Endodermal cell (in vitro differentiated cells): ENCODE measurements around the gene CLDN10. TPM values are rescaled to one million over a fixed set of nuclear protein-coding genes. Genes with fewer than 3 reads are reported as not detected.

ENCODE experiments used
- DNase-seq: peaks from one replicate; pipeline ENCODE4 v3.0.0-alpha.2; 2017
- H3K27ac ChIP-seq: 2 replicates; pipeline ENCODE4 v1.5.1; 2013; ENCODE audit warnings: mild to moderate bottlenecking, low read depth, low read length, moderate library complexity
- H3K27me3 ChIP-seq: 2 replicates; pipeline ENCODE4 v1.6.1; 2013; ENCODE audit warnings: mild to moderate bottlenecking, low read length, moderate library complexity; ENCODE audit not compliant: insufficient read depth, control insufficient read depth, poor library complexity, severe bottlenecking
- H3K36me3 ChIP-seq: 2 replicates; pipeline ENCODE4 v1.7.0; 2013; ENCODE audit warnings: mild to moderate bottlenecking, low read length, moderate library complexity; ENCODE audit not compliant: control insufficient read depth, insufficient read depth
- H3K4me1 ChIP-seq: one replicate; pipeline ENCODE4 v1.7.0; 2013; ENCODE audit warnings: low read length; ENCODE audit not compliant: control insufficient read depth, insufficient read depth
- H3K4me3 ChIP-seq: 2 replicates; pipeline ENCODE4 v1.5.1; 2013; ENCODE audit warnings: mild to moderate bottlenecking, low read length, moderate library complexity
- H3K9ac ChIP-seq: 2 replicates; pipeline ENCODE4 v1.6.1; 2013; ENCODE audit warnings: mild to moderate bottlenecking, low read length, moderate library complexity; ENCODE audit not compliant: poor library complexity, severe bottlenecking; ENCODE audit errors: extremely low read depth
- H3K9me3 ChIP-seq: 2 replicates; pipeline ENCODE4 v1.6.1; 2013; ENCODE audit warnings: mild to moderate bottlenecking, low read length, moderate library complexity; ENCODE audit not compliant: control insufficient read depth
- H3K27ac Mint-ChIP-seq: 2 replicates; pipeline ENCODE4 v1.8.0; 2020; ENCODE audit warnings: mixed read lengths
- H3K27me3 Mint-ChIP-seq: 2 replicates; pipeline ENCODE4 v1.8.0; 2021; ENCODE audit warnings: mild to moderate bottlenecking, mixed read lengths; ENCODE audit not compliant: insufficient read depth
- H3K36me3 Mint-ChIP-seq: 2 replicates; pipeline ENCODE4 v1.8.0; 2020; ENCODE audit warnings: low read depth, mixed read lengths
- H3K4me1 Mint-ChIP-seq: 2 replicates; pipeline ENCODE4 v1.8.0; 2020; ENCODE audit warnings: mixed read lengths
- H3K4me3 Mint-ChIP-seq: 2 replicates; pipeline ENCODE4 v1.8.0; 2020; ENCODE audit warnings: mild to moderate bottlenecking, moderate library complexity, mixed read lengths
- H3K9me3 Mint-ChIP-seq: 2 replicates; pipeline ENCODE4 v1.8.0; 2020; ENCODE audit warnings: mild to moderate bottlenecking, mixed read lengths
- WGBS, 2 experiments: methylation state at CpG; one replicate each; pipeline versions ENCODE4 v1.1.5 to v1.1.7; 2013; ENCODE audit warnings: missing lambda C conversion rate in 2 of 2, mixed read lengths in 1 of 2; ENCODE audit not compliant: insufficient coverage in 1 of 2, insufficient read length in 1 of 2; 5-methylcytosine and 5-hydroxymethylcytosine counted together
- total RNA-seq, 2 donors: library from RNA; stranded (reverse); fragmentation: NEBNext Ultra II Directional in 1 of 2; extraction: Animal tissue kit (Norgen Biotek cat#: 25700) in 1 of 2; gene quantifications; 2 replicates in 1 of 2; 3 replicates in 1 of 2; pipeline ENCODE4 v1.2.1, GENCODE V29; 2021
- TF ChIP-seq, protein P1 (sequence below): fragments of 200-600 bp; sonication (generic); conservative IDR thresholded peaks from 2 replicates; pipeline ENCODE4 v1.5.0; 2021; ENCODE audit warnings: antibody characterized with exemption, mild to moderate bottlenecking

Gene CLDN10
- total RNA-seq, 2 donors from 2014 or later, result 4.6 to 10.6 TPM

DNA sequence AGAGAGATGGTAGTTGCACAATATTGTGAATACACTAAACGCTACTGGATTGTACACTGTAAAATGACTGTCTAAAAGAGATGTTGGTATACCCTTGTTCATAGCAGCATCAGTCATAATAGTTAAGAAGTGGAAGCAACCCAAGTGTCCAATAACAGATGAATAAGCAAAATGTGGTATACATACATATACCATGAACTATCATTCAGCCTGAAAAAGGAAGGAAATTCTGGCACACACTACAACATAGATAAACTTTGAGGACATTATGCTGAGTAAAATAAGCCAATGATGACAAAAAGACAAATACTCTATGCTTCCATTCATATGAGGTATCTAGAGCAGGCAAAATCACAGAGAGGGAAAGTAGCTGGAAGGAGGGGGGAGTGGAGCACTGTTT is 76.0 kb downstream of the CLDN10 start:
- peaks cover 1% of the 10 kb centered on the region for H3K4me1 Mint-ChIP-seq
- TF ChIP-seq, protein P1, sequence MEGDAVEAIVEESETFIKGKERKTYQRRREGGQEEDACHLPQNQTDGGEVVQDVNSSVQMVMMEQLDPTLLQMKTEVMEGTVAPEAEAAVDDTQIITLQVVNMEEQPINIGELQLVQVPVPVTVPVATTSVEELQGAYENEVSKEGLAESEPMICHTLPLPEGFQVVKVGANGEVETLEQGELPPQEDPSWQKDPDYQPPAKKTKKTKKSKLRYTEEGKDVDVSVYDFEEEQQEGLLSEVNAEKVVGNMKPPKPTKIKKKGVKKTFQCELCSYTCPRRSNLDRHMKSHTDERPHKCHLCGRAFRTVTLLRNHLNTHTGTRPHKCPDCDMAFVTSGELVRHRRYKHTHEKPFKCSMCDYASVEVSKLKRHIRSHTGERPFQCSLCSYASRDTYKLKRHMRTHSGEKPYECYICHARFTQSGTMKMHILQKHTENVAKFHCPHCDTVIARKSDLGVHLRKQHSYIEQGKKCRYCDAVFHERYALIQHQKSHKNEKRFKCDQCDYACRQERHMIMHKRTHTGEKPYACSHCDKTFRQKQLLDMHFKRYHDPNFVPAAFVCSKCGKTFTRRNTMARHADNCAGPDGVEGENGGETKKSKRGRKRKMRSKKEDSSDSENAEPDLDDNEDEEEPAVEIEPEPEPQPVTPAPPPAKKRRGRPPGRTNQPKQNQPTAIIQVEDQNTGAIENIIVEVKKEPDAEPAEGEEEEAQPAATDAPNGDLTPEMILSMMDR, result no peak
- H3K36me3 Mint-ChIP-seq, result peaks cover 68% of the 10 kb centered on the region
- no peak overlapping the region for H3K4me3 Mint-ChIP-seq
- Histone ChIP-seq H3K36me3 (peaks cover 78% of the 10 kb centered on the region), H3K4me3 (no peak overlapping the region), H3K27ac (no peak overlapping the region), H3K4me1 (no peaks in the 10 kb centered on the region), H3K27me3 (no peaks in the 10 kb centered on the region), H3K9ac (no peak overlapping the region), H3K9me3 (no peaks in the 10 kb centered on the region)
- H3K27me3 Mint-ChIP-seq, result no peaks in the 10 kb centered on the region
- DNase-seq, result no peak
- no peaks in the 10 kb centered on the region for H3K9me3 Mint-ChIP-seq
- no peak overlapping the region for H3K27ac Mint-ChIP-seq
- 100% methylated on average over 1 of the region's 1 CpG; no CpG with 5 or more reads in 1 of the 2 experiments for WGBS, 2 experiments

DNA sequence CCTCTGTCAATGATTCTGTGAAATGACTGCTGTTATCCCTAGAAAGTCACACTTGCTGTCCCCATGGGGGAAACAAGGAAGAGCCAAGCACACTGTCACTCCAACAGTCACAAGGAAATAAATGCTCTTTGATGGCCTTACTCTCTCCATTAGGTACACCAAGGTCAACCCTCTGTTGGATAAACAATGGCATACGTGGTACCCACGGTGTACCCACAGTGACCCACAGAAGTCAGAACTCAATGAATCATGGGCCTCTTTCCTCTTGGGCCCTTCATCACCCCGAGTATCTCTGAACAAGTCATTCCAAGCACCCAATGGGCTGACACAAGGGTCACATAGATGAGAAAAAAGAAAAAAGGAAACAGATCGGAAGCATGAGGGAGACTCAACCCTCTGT is 76.6 kb downstream of the CLDN10 start:
- H3K27ac Mint-ChIP-seq, result no peak overlapping the region
- peaks cover 68% of the 10 kb centered on the region for H3K36me3 Mint-ChIP-seq
- Histone ChIP-seq H3K4me3 (no peak overlapping the region), H3K36me3 (peaks cover 75% of the 10 kb centered on the region), H3K9ac (no peak overlapping the region), H3K9me3 (no peaks in the 10 kb centered on the region), H3K27me3 (no peaks in the 10 kb centered on the region), H3K27ac (no peak overlapping the region), H3K4me1 (no peaks in the 10 kb centered on the region)
- TF ChIP-seq, protein P1, result no peak
- 92 to 100% methylated on average over 2 to 4 of the region's 4 CpGs for WGBS, 2 experiments
- peaks cover 1% of the 10 kb centered on the region for H3K4me1 Mint-ChIP-seq
- no peak for DNase-seq
- no peaks in the 10 kb centered on the region for H3K9me3 Mint-ChIP-seq
- H3K4me3 Mint-ChIP-seq, result no peak overlapping the region
- no peaks in the 10 kb centered on the region for H3K27me3 Mint-ChIP-seq

Other genes with a start within 250 kb of the CLDN10 start
- gene DZIP1, start 92.0 kb downstream of the CLDN10 start, total RNA-seq, result 10 to 100 TPM; 36.2 to 59.9 TPM
- 10 to 100 TPM; 20.6 to 31.5 TPM for gene DNAJC3, start 124.4 kb downstream of the CLDN10 start, total RNA-seq